CD4-positive, alpha-beta T cell (primary cell): ENCODE results near the gene CRYBA2. TPM values are rescaled to one million over a fixed set of nuclear protein-coding genes. Genes with fewer than 3 reads are reported as not detected.

Source experiments
- ATAC-seq: fragments of 200-7000 bp; cut with Tn5 transposase; one replicate; pipeline ENCODE4 v1.10.0; 2022; ENCODE audit warnings: mild to moderate bottlenecking; ENCODE audit not compliant: poor library complexity
- CTCF ChIA-PET: fragments of 350-600 bp; sonication (Branson Sonifier 250); formaldehyde crosslinking; loops from one replicate; lab custom pipeline; 2021; ENCODE audit warnings: antibody characterized with exemption, inconsistent platforms; lab: Charles Lee
- POLR2A ChIA-PET: fragments of 350-600 bp; sonication (Branson Sonifier 250); formaldehyde crosslinking; loops from one replicate; lab custom pipeline; 2021; ENCODE audit warnings: antibody characterized with exemption, inconsistent platforms; lab: Charles Lee
- DNase-seq, 14 experiments: peaks; one replicate each; pipeline ENCODE4 v3.0.0-alpha.2; 2013 to 2020; ENCODE audit warnings: mixed read lengths in 2 of 14
- H3K27ac ChIP-seq, 2 donors: one replicate each; pipeline versions ENCODE4 v1.5.1 to v1.7.0; 2013; ENCODE audit warnings: low read length in 2 of 2, low read depth in 1 of 2, mild to moderate bottlenecking in 1 of 2
- H3K27me3 ChIP-seq, 2 experiments: 1 replicate in 1 of 2; 2 replicates in 1 of 2; pipeline versions ENCODE4 v1.6.1 to v1.7.0; 2013; ENCODE audit warnings: low read length in 2 of 2, control low read depth in 1 of 2, mild to moderate bottlenecking in 1 of 2, moderate library complexity in 1 of 2; ENCODE audit not compliant: insufficient read depth in 2 of 2, control insufficient read depth in 1 of 2
- H3K36me3 ChIP-seq: one replicate; pipeline ENCODE4 v1.6.1; 2013; ENCODE audit warnings: low read length, control low read depth; ENCODE audit not compliant: insufficient read depth
- H3K4me1 ChIP-seq: one replicate; pipeline ENCODE4 v1.6.1; 2013; ENCODE audit warnings: low read length, control low read depth; ENCODE audit not compliant: insufficient read depth
- H3K4me3 ChIP-seq: one replicate; pipeline ENCODE4 v1.5.1; 2013; ENCODE audit warnings: mild to moderate bottlenecking, low read length, moderate library complexity
- H3K9me3 ChIP-seq, 2 experiments: 1 replicate in 1 of 2; 2 replicates in 1 of 2; pipeline versions ENCODE4 v1.6.1 to v1.7.0; 2013; ENCODE audit warnings: low read length in 2 of 2, mild to moderate bottlenecking in 2 of 2, control low read depth in 1 of 2, moderate library complexity in 1 of 2; ENCODE audit not compliant: control insufficient read depth in 1 of 2, insufficient read depth in 1 of 2
- H3K27ac Mint-ChIP-seq: one replicate; pipeline ENCODE4 v1.8.0; 2020; ENCODE audit warnings: mixed read lengths
- H3K27me3 Mint-ChIP-seq: one replicate; pipeline ENCODE4 v1.8.0; 2021; ENCODE audit warnings: mixed read lengths
- H3K36me3 Mint-ChIP-seq: one replicate; pipeline ENCODE4 v1.8.0; 2021; ENCODE audit warnings: low read depth, mixed read lengths
- H3K4me1 Mint-ChIP-seq: one replicate; pipeline ENCODE4 v1.8.0; 2021; ENCODE audit warnings: low read depth, mixed read lengths
- H3K4me3 Mint-ChIP-seq: one replicate; pipeline ENCODE4 v1.8.0; 2020; ENCODE audit warnings: mild to moderate bottlenecking, mixed read lengths
- H3K9me3 Mint-ChIP-seq: one replicate; pipeline ENCODE4 v1.8.0; 2020; ENCODE audit warnings: mixed read lengths
- intact Hi-C, 2 experiments: fragments of 100-400 bp; cut with DNase I in 1 of 2; cut with micrococcal nuclease in 1 of 2; formaldehyde crosslinking; loops; one replicate each; pipeline versions ENCODE4 v1.15.1 to v1.9.0; 2023 to 2025; cut with DNase I, micrococcal nuclease
- total RNA-seq, 174 experiments: library from RNA in 2 of 174; stranded (reverse) in 2 of 174; gene quantifications; one replicate each; pipeline ENCODE4 v1.2.3 and lab custom pipeline; 2021 to 2026
- TF ChIP-seq, protein P1 (sequence below): fragments of 200-600 bp; IDR thresholded peaks from one replicate; pipeline ENCODE4 v1.8.0; 2022; ENCODE audit warnings: antibody characterized with exemption, mild to moderate bottlenecking

The CRYBA2 gene
- total RNA-seq, 2 experiments from 2014 or later, result not detected

DNA sequence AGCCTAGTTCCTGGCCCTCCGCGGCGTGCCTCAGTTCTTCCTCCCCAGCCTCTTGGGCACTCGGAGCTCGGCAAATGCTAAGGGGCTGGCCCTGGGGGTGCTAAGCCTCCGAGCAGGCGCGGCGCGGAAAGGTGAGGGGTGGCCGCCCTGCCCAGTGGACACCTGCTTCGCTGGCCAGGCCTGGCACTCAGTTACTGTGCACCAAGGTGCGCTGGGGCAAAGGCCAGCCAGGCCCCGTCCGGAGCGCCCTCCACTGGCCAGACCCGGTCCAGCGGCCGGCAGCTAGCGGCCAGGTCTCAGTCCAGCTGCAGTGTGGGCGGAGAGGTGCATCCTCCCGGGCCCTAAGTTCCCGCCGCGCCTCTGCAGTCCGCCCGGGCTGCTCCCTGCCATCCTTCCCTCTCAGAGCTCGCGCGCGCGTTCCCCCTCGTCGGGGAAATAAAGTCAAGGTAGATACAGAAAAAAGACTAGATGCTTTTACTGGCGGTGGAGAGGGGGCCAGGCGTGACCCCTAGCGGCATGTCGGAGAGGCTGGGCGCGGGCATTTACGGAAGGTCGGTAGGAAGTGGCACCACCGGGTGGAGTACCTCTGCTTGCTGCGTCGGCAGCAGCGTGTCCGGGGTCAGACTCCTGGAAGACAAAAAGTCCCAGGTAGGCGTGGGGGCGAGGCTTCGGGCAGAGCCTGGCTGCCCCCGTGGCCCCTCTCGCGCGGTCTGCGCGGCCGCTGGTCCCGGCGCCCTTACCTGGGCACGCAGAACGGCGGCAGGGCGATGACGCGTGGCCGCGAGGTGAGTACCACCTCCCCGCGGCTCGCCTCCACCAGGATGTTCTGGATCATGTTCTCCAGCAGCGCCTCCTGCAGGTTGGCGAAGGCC is 9.4 kb upstream of the CRYBA2 start:
- H3K27me3 ChIP-seq, result peaks cover 72 to 77% of the 10 kb centered on the region in 2 experiments
- POLR2A ChIA-PET, result no interaction called here

DNA sequence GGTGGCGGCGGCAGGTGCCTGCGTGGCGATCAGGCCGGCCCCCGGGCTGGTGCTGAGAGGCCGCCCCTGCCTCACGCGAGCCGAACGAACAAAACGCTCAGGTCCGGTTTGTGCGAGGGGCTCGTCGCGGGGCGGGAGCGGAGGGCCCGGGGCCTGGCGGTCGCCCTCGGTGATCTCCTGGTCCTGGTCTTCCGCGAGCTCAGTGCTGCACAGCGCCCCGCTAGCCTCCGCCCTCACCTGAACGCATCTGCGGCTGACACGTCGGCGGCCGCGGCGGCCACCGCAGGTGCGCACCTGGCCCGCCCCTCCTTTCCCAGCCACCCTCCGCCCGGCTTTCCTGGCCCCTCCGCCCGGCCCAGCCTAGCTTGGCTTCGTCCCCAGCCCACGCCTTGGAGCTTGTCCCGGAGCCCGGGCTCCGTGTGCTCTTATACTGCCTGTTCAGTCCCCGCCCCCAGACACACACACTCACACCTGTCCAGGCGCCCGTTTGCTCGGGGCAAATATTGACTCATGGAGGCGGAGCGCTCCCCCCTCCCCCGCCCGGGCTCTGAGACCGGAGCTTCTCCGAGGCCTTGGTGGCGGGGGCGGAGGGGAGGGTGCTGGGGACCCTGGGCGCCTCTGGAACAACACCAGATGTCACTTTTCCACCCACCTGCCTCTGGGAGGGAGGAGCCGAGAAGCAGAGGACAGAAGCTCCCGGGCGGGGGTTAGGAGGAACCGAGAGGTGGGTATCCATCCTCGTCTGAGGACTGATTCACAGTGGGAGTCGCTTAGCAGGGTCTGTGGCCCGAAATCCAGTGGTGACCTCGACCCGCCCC is 8.6 kb upstream of the CRYBA2 start:
- TF ChIP-seq, protein P1, sequence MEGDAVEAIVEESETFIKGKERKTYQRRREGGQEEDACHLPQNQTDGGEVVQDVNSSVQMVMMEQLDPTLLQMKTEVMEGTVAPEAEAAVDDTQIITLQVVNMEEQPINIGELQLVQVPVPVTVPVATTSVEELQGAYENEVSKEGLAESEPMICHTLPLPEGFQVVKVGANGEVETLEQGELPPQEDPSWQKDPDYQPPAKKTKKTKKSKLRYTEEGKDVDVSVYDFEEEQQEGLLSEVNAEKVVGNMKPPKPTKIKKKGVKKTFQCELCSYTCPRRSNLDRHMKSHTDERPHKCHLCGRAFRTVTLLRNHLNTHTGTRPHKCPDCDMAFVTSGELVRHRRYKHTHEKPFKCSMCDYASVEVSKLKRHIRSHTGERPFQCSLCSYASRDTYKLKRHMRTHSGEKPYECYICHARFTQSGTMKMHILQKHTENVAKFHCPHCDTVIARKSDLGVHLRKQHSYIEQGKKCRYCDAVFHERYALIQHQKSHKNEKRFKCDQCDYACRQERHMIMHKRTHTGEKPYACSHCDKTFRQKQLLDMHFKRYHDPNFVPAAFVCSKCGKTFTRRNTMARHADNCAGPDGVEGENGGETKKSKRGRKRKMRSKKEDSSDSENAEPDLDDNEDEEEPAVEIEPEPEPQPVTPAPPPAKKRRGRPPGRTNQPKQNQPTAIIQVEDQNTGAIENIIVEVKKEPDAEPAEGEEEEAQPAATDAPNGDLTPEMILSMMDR, result no peak
- Mint-ChIP-seq H3K9me3 (no peaks in the 10 kb centered on the region), H3K4me3 (peak overlapping the region; percentile 25), H3K27ac (no peak overlapping the region), H3K4me1 (peaks cover 12% of the 10 kb centered on the region), H3K27me3 (peaks cover 82% of the 10 kb centered on the region), H3K36me3 (no peaks in the 10 kb centered on the region)
- ATAC-seq (peak; percentile 31), DNase-seq (peak in 4 of 14 experiments; percentile 26 to 47 (median 34))
- no peaks in the 10 kb centered on the region for H3K36me3 ChIP-seq
- ChIA-PET POLR2A (no interaction called here), CTCF (interaction anchor here (1.4 to 1.5 kb wide), 2 partner anchors 22 to 28 kb away, joined by 4 to 7 read pairs; no protein-coding TSS in a partner anchor)
- H3K9me3 ChIP-seq, result peaks cover 0 to 34% of the 10 kb centered on the region in 2 experiments
- intact Hi-C loops, result loop anchor here in 1 of 2 experiments (2.0 kb wide), 1 partner anchor 149 kb away; no protein-coding TSS in a partner anchor
- peaks cover 28% of the 10 kb centered on the region for H3K4me1 ChIP-seq
- peak overlapping the region; percentile 25 for H3K4me3 ChIP-seq
- peaks cover 75 to 79% of the 10 kb centered on the region in 2 experiments for H3K27me3 ChIP-seq
- H3K27ac ChIP-seq, result no peak overlapping the region

More for the DNA sequence above, 9.4 kb upstream of the CRYBA2 start:
- H3K4me3 Mint-ChIP-seq, result peak overlapping the region; percentile 69
- ATAC-seq, result peak; percentile 72
- H3K27ac Mint-ChIP-seq, result no peak overlapping the region
- CTCF ChIA-PET, result interaction anchor here (1.2 to 1.5 kb wide), 4 partner anchors 22 to 27 kb away, joined by 3 to 7 read pairs (median 4); no protein-coding TSS in a partner anchor
- peaks cover 28% of the 10 kb centered on the region for H3K4me1 ChIP-seq
- peaks cover 12% of the 10 kb centered on the region for H3K4me1 Mint-ChIP-seq
- H3K9me3 Mint-ChIP-seq, result no peaks in the 10 kb centered on the region
- intact Hi-C loops, result loop anchor here in 1 of 2 experiments (2.0 kb wide), 1 partner anchor 150 kb away; no protein-coding TSS in a partner anchor
- TF ChIP-seq, protein P1, result no peak
- H3K27ac ChIP-seq, result no peak overlapping the region
- H3K4me3 ChIP-seq, result peak overlapping the region; percentile 25
- H3K9me3 ChIP-seq, result peaks cover 0 to 34% of the 10 kb centered on the region in 2 experiments
- peaks cover 84% of the 10 kb centered on the region for H3K27me3 Mint-ChIP-seq
- peak in 11 of 14 experiments; percentile 22 to 68 (median 41) for DNase-seq
- no peaks in the 10 kb centered on the region for H3K36me3 ChIP-seq
- H3K36me3 Mint-ChIP-seq, result no peaks in the 10 kb centered on the region

DNA sequence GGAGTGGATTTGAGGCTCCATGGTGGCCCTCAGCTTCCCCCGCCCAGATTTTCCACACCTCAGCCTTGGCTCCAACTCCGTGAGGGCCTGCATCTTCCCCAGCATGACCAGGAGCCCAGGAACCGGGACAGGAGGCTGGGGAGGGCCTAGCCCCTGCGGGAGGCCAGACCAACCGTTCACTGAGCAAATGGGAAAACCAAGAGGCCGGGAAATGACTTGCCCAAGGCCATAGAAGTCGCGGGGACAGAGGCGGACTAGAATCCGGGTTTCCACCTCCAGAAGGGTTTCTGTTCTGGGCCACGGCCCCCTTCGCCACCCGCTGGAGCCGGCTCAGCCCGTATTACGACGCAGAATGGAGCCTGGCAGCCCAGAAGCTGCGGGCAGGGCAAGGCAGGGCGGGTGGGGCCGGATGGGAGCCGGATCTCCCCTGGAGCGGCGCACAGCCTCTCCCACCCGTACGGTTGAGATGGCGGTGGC is 7.9 kb upstream of the CRYBA2 start:
- ATAC-seq (no peak), DNase-seq (no peak)
- H3K9me3 Mint-ChIP-seq, result no peaks in the 10 kb centered on the region
- CTCF ChIA-PET, result interaction anchor here (1.4 to 1.5 kb wide), 2 partner anchors 21 to 29 kb away, joined by 4 to 7 read pairs; no protein-coding TSS in a partner anchor
- H3K4me1 ChIP-seq, result peaks cover 33% of the 10 kb centered on the region
- H3K4me3 Mint-ChIP-seq, result peak overlapping the region; percentile 45
- no peaks in the 10 kb centered on the region for H3K36me3 Mint-ChIP-seq
- POLR2A ChIA-PET, result no interaction called here
- H3K4me1 Mint-ChIP-seq, result peaks cover 16% of the 10 kb centered on the region
- peaks cover 79 to 81% of the 10 kb centered on the region in 2 experiments for H3K27me3 ChIP-seq
- no peak overlapping the region for H3K27ac Mint-ChIP-seq
- no peak overlapping the region for H3K27ac ChIP-seq
- peaks cover 0 to 36% of the 10 kb centered on the region in 2 experiments for H3K9me3 ChIP-seq
- H3K4me3 ChIP-seq, result no peak overlapping the region
- peaks cover 84% of the 10 kb centered on the region for H3K27me3 Mint-ChIP-seq
- TF ChIP-seq, protein P1, result no peak
- H3K36me3 ChIP-seq, result no peaks in the 10 kb centered on the region
- intact Hi-C loops, result no loop called here
